ENCODE data around the gene CPPED1.

Gene CPPED1

DNA sequence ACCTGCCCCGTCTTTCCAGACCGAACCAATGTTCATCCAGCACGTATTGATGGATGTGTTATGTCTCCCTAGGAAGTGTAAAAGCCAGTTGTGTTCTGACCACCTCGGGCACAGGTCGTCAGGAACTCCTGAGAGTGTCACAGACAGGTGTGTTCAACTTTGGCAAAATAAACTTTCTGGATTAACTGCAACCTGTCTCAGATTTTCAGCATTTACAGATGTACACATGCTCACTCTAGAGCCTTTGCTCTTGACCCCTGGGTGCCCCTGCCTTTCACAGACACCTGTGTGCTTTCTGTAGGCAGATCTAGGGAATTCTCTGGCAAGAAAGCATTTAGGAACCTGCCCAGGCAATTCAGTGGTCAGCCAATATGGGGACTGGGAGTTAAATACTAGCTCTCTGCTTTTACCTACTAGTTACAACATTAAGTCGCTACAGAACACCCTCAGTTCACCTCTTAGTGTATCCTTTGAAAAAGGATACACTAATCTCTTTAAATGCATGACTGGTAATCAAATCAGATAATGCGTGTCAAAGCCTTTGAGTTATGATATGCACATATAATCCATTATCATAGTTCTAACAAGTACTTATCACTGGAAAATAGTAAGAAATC is 188.9 kb downstream of the CPPED1 start:
- H3K27ac ChIP-seq (ENCODE audit: low read depth, low read length), result no peak overlapping the region
- H3K36me3 ChIP-seq (ENCODE audit: control insufficient read depth, low read length), result no peaks in the 10 kb centered on the region
- no peaks in the 10 kb centered on the region for H3K9me2 ChIP-seq (replicated peaks; ENCODE audit: control insufficient read depth, low read length)
- H3K4me2 ChIP-seq (ENCODE audit: low read length), result no peak overlapping the region
- no peaks in the 10 kb centered on the region for H3F3A ChIP-seq (ENCODE audit: control insufficient read depth, insufficient read depth)
- TF ChIP-seq EZH2phosphoT487 (IDR thresholded peaks at IDR 0.05; ENCODE audit: borderline replicate concordance, low read length), result no peak
- H3K4me1 ChIP-seq (ENCODE audit: control insufficient read depth, low read length), result peaks cover 5% of the 10 kb centered on the region
- H3K4me3 ChIP-seq (ENCODE audit: low read length), result no peak overlapping the region
- H3K27me3 ChIP-seq (ENCODE audit: control insufficient read depth, low read length), result 0 out of 2 replicates have a peak, but pooled peaks cover 2% of the 10 kb centered on the region
- no peaks in the 10 kb centered on the region for H3K79me2 ChIP-seq (ENCODE audit: control insufficient read depth, low read length)
- no peaks in the 10 kb centered on the region for H4K20me1 ChIP-seq (ENCODE audit: control insufficient read depth, insufficient read depth, low read depth, low read length)
- no peaks in the 10 kb centered on the region for H3K9me3 ChIP-seq (ENCODE audit: control insufficient read depth, insufficient read depth, low read length)

DNA sequence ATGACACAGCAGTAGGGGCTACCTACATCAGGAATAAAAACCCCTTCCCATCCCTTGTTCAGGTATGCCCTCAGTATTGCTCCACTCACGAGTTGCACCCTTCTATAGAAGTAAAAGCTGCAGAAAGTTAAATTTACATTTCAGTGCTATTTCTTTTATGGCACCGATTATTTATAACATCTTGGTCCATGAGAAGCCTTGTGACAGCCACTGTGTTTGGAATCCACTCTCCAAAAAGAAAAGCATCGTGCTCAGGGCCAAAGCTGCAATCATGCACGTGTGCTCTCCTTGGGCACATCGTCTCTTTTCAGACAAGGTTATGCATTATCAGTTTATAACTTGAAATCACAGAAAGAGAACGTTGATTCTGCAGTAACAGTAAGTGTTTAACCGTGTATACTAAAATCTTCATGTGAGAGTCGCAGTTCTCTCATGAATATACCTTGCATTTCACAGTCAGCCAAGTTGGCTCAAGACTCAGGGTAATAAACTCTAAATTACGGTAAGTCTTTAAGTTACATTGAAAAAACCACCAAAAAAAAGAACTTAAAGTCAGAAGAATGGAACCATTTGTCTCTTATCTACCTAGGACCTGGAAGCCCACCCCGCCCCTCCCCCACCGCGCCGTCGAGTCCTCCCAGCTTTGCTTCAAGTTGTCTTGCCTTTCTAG is 189.6 kb downstream of the CPPED1 start:
- Histone ChIP-seq H3K36me3 (ENCODE audit: control insufficient read depth, low read length) (no peaks in the 10 kb centered on the region), H4K20me1 (ENCODE audit: control insufficient read depth, insufficient read depth, low read depth, low read length) (no peaks in the 10 kb centered on the region), H3K79me2 (ENCODE audit: control insufficient read depth, low read length) (no peaks in the 10 kb centered on the region), H3K4me3 (ENCODE audit: low read length) (no peak overlapping the region), H3K27ac (ENCODE audit: low read depth, low read length) (no peak overlapping the region), H3K4me1 (ENCODE audit: control insufficient read depth, low read length) (peaks cover 5% of the 10 kb centered on the region), H3K4me2 (ENCODE audit: low read length) (no peak overlapping the region), H3K27me3 (ENCODE audit: control insufficient read depth, low read length) (0 out of 2 replicates have a peak, but pooled peaks cover 2% of the 10 kb centered on the region), H3K9me2 (replicated peaks; ENCODE audit: control insufficient read depth, low read length) (no peaks in the 10 kb centered on the region), H3F3A (ENCODE audit: control insufficient read depth, insufficient read depth) (no peaks in the 10 kb centered on the region), H3K9me3 (ENCODE audit: control insufficient read depth, insufficient read depth, low read length) (no peaks in the 10 kb centered on the region)
- TF ChIP-seq, protein P1, sequence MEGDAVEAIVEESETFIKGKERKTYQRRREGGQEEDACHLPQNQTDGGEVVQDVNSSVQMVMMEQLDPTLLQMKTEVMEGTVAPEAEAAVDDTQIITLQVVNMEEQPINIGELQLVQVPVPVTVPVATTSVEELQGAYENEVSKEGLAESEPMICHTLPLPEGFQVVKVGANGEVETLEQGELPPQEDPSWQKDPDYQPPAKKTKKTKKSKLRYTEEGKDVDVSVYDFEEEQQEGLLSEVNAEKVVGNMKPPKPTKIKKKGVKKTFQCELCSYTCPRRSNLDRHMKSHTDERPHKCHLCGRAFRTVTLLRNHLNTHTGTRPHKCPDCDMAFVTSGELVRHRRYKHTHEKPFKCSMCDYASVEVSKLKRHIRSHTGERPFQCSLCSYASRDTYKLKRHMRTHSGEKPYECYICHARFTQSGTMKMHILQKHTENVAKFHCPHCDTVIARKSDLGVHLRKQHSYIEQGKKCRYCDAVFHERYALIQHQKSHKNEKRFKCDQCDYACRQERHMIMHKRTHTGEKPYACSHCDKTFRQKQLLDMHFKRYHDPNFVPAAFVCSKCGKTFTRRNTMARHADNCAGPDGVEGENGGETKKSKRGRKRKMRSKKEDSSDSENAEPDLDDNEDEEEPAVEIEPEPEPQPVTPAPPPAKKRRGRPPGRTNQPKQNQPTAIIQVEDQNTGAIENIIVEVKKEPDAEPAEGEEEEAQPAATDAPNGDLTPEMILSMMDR (IDR thresholded peaks at IDR 0.05; ENCODE audit: low read depth, low read length, poor library complexity, severe bottlenecking), result no peak
- no peak for TF ChIP-seq EZH2phosphoT487 (IDR thresholded peaks at IDR 0.05; ENCODE audit: borderline replicate concordance, low read length)

DNA sequence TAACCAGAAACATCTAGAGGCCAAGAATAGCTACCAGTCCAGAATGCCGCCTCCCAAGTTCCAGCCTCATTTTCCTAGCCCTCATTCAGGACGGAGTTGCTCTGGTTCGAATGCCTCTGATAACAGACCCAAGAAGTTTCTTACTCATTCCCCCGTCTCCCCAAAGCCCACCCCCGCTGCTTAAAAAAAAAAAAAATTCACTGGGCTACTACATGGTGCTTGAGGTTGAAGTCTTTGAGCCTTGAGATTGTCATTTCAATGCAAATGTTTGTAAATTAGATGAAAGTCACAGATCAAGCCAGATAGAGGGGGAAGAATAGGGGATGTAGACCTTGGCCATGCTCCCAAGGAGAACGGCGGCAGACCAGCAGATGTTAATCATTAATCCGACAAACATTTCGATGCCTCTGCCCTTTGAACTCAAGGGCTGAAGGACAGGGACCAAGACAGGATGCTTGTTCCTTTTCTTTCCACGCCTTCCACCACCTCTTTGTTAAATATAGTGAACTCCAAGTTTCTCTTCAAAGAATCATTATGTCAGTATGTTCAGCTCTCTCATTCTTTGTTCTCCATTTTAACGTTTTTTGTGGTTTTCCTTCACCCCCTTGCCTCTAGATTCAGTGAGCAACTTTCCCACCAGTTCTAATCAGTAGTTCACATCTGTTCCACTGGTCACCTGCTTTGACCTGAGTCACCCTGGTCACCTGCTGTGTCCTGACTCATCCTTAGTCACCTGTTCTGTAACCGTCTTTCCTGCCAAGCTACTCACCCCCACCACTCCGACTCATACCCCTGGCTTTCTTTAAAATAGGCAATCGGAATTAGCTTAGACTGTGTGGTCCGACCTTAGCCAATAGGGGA is 190.3 kb downstream of the CPPED1 start:
- 0 out of 2 replicates have a peak, but pooled peaks cover 2% of the 10 kb centered on the region for H3K27me3 ChIP-seq (ENCODE audit: control insufficient read depth, low read length)
- no peak overlapping the region for H3K4me2 ChIP-seq (ENCODE audit: low read length)
- no peaks in the 10 kb centered on the region for H3K9me3 ChIP-seq (ENCODE audit: control insufficient read depth, insufficient read depth, low read length)
- TF ChIP-seq EZH2phosphoT487 (IDR thresholded peaks at IDR 0.05; ENCODE audit: borderline replicate concordance, low read length), result no peak
- TF ChIP-seq, protein P1 (IDR thresholded peaks at IDR 0.05; ENCODE audit: low read depth, low read length, poor library complexity, severe bottlenecking), result no peak
- no peaks in the 10 kb centered on the region for H3K79me2 ChIP-seq (ENCODE audit: control insufficient read depth, low read length)
- no peaks in the 10 kb centered on the region for H3K36me3 ChIP-seq (ENCODE audit: control insufficient read depth, low read length)
- peaks cover 5% of the 10 kb centered on the region for H3K4me1 ChIP-seq (ENCODE audit: control insufficient read depth, low read length)
- H3F3A ChIP-seq (ENCODE audit: control insufficient read depth, insufficient read depth), result no peaks in the 10 kb centered on the region
- H4K20me1 ChIP-seq (ENCODE audit: control insufficient read depth, insufficient read depth, low read depth, low read length), result no peaks in the 10 kb centered on the region
- H3K9me2 ChIP-seq (replicated peaks; ENCODE audit: control insufficient read depth, low read length), result no peaks in the 10 kb centered on the region
- H3K4me3 ChIP-seq (ENCODE audit: low read length), result no peak overlapping the region
- H3K27ac ChIP-seq (ENCODE audit: low read depth, low read length), result no peak overlapping the region
